GM12873 (cell line): ENCODE results near the gene PLCL2.

Source experiments
- CTCF ChIP-seq: IDR thresholded peaks from 2 replicates; pipeline ENCODE4 v1.5.1; 2012; ENCODE audit warnings: low read depth, mild to moderate bottlenecking, moderate library complexity, low read length, control low read depth; ENCODE audit not compliant: insufficient read depth; ENCODE audit errors: missing control alignments

Gene PLCL2

GRCh38 chr3:16841041-16841753 is 43.6 kb upstream of the PLCL2 start:
- TF ChIP-seq CTCF = no peak

- TF ChIP-seq CTCF = no peak
Observed at GRCh38 chr3:16841904-16842271, 42.9 kb upstream of the PLCL2 start.

GRCh38 chr3:16842272-16843270 is 42.2 kb upstream of the PLCL2 start:
- no peak for TF ChIP-seq CTCF

GRCh38 chr3:16844222-16844621 is 40.5 kb upstream of the PLCL2 start:
- TF ChIP-seq CTCF = no peak

GRCh38 chr3:16844791-16845190 is 40.0 kb upstream of the PLCL2 start:
- TF ChIP-seq CTCF = no peak

GRCh38 chr3:16846373-16847080 is 38.2 kb upstream of the PLCL2 start:
- no peak for TF ChIP-seq CTCF

GRCh38 chr3:16848007-16848406 is 36.7 kb upstream of the PLCL2 start:
- no peak for TF ChIP-seq CTCF
